OCI-LY3 (cell line): ENCODE data around the gene STAC2.

ENCODE experiments used
- H2AFZ ChIP-seq: fragments of 200-600, 300-600 bp; shearing (Covaris generic); 2 replicates; pipeline ENCODE4 v1.6.0; 2014; ENCODE audit warnings: antibody characterized with exemption, low read depth, low read length
- H3K27ac ChIP-seq: fragments of 200-600, 300-600 bp; sonication (generic); 2 replicates; pipeline ENCODE4 v1.5.1; 2014; ENCODE audit warnings: mild to moderate bottlenecking, low read length, moderate library complexity, mixed read lengths
- H3K27me3 ChIP-seq: fragments of 200-600, 300-600 bp; sonication (generic); 2 replicates; pipeline ENCODE4 v1.6.1; 2014; ENCODE audit warnings: low read depth, low read length, mixed read lengths
- H3K36me3 ChIP-seq: fragments of 200-600, 300-600 bp; sonication (generic); replicated peaks from 2 replicates; pipeline ENCODE3; 2014; ENCODE audit warnings: low read depth, low read length, mixed read lengths
- H3K4me1 ChIP-seq: fragments of 300-600, 200-600 bp; sonication (generic); 2 replicates; pipeline ENCODE4 v1.6.1; 2014; ENCODE audit warnings: low read length, mixed read lengths
- H3K4me2 ChIP-seq: fragments of 200-600, 300-600 bp; sonication (generic); 2 replicates; pipeline ENCODE4 v1.6.1; 2014; ENCODE audit warnings: low read length, mixed read lengths
- H3K4me3 ChIP-seq: fragments of 300-600, 200-600 bp; sonication (generic); 2 replicates; pipeline ENCODE4 v1.5.1; 2014; ENCODE audit warnings: antibody characterized with exemption, mild to moderate bottlenecking, low read length, moderate library complexity
- H3K79me2 ChIP-seq: fragments of 300-600, 200-600 bp; shearing (Covaris generic); 2 replicates; pipeline ENCODE4 v1.6.1; 2014; ENCODE audit warnings: mild to moderate bottlenecking, low read length, mixed read lengths
- H3K9ac ChIP-seq: fragments of 300-600, 200-600 bp; shearing (Covaris generic); 2 replicates; pipeline ENCODE4 v1.6.0; 2014; ENCODE audit warnings: mild to moderate bottlenecking, low read length, moderate library complexity
- H3K9me3 ChIP-seq: fragments of 200-600, 300-600 bp; shearing (Covaris generic); 2 replicates; pipeline ENCODE4 v1.6.1; 2014; ENCODE audit warnings: low read length, mixed read lengths; ENCODE audit not compliant: insufficient read depth
- H4K20me1 ChIP-seq: fragments of 200-600, 300-600 bp; sonication (generic); 2 replicates; pipeline ENCODE4 v1.6.1; 2016; ENCODE audit warnings: low read length, mixed read lengths; ENCODE audit not compliant: insufficient read depth
- EZH2phosphoT487 ChIP-seq: fragments of 200-600 bp; shearing (Covaris generic); IDR thresholded peaks from 2 replicates; pipeline ENCODE4 v1.6.1; 2018; ENCODE audit warnings: antibody characterized with exemption, mixed run types, low read depth
- TF ChIP-seq, protein P1 (sequence below): fragments of 200-600, 300-600 bp; sonication (generic); IDR thresholded peaks from 2 replicates; pipeline ENCODE4 v1.5.1; 2014; ENCODE audit warnings: antibody characterized with exemption, low read length, low read depth

The STAC2 gene

GRCh38 chr17:39167476-39167875 is 58.3 kb downstream of the STAC2 start:
- no peak for TF ChIP-seq EZH2phosphoT487
- TF ChIP-seq, protein P1, sequence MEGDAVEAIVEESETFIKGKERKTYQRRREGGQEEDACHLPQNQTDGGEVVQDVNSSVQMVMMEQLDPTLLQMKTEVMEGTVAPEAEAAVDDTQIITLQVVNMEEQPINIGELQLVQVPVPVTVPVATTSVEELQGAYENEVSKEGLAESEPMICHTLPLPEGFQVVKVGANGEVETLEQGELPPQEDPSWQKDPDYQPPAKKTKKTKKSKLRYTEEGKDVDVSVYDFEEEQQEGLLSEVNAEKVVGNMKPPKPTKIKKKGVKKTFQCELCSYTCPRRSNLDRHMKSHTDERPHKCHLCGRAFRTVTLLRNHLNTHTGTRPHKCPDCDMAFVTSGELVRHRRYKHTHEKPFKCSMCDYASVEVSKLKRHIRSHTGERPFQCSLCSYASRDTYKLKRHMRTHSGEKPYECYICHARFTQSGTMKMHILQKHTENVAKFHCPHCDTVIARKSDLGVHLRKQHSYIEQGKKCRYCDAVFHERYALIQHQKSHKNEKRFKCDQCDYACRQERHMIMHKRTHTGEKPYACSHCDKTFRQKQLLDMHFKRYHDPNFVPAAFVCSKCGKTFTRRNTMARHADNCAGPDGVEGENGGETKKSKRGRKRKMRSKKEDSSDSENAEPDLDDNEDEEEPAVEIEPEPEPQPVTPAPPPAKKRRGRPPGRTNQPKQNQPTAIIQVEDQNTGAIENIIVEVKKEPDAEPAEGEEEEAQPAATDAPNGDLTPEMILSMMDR: no peak
- Histone ChIP-seq H3K4me2 (no peak overlapping the region), H3K9ac (no peak overlapping the region), H4K20me1 (no peaks in the 10 kb centered on the region), H3K36me3 (no peaks in the 10 kb centered on the region), H3K4me3 (no peak overlapping the region), H2AFZ (no peak overlapping the region), H3K4me1 (no peaks in the 10 kb centered on the region), H3K27me3 (peaks cover 4% of the 10 kb centered on the region), H3K27ac (no peak overlapping the region), H3K9me3 (no peaks in the 10 kb centered on the region), H3K79me2 (no peaks in the 10 kb centered on the region)

GRCh38 chr17:39166437-39167335 is 59.1 kb downstream of the STAC2 start:
- Histone ChIP-seq H3K4me1 (no peaks in the 10 kb centered on the region), H3K9me3 (no peaks in the 10 kb centered on the region), H4K20me1 (no peaks in the 10 kb centered on the region), H3K79me2 (no peaks in the 10 kb centered on the region), H3K27me3 (peaks cover 4% of the 10 kb centered on the region), H3K9ac (no peak overlapping the region), H2AFZ (no peak overlapping the region), H3K27ac (no peak overlapping the region), H3K4me3 (no peak overlapping the region), H3K4me2 (no peak overlapping the region), H3K36me3 (no peaks in the 10 kb centered on the region)
- TF ChIP-seq EZH2phosphoT487: no peak
- TF ChIP-seq, protein P1: no peak

DNA sequence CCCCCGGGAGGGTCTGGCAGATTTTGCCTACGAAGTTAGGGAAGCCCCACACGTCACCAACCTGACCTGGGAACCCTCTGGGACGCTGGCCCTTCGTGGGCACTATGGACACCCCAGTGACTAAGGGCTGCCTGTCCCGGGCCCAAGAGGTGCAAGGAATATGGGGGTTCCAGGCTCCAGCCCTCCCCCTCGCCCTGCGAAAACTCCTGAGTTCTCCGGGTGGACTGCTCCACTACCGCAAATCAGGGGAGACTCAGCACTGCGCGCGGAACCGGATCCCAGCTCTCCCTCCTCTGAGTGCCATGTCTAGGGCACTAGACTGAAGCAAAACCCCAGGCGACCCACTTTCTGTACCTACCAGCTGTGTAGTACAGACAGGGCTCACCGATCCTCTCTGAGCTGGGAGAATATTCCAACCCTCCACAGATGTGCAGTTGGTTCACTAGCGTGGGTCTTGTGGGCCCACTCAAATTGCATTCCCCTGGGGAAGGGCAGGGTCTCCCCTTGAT is 59.9 kb downstream of the STAC2 start, which contains the start of gene ARL5C:
TSS of gene ARL5C (minus strand) at position 321 of the 509 bp plus-strand sequence. CDS start 401 bp downstream, outside the sequence.
- Histone ChIP-seq H3K9ac (no peak within 1 kb of the TSS), H3K36me3 (no peaks in the 10 kb centered on the region), H3K4me1 (no peaks in the 10 kb centered on the region), H3K27ac (no peak within 1 kb of the TSS), H3K79me2 (no peaks in the 10 kb centered on the region), H3K4me3 (no peak within 1 kb of the TSS), H3K27me3 (peaks cover 4% of the 10 kb centered on the region), H3K9me3 (no peaks in the 10 kb centered on the region), H4K20me1 (no peaks in the 10 kb centered on the region), H3K4me2 (no peak within 1 kb of the TSS), H2AFZ (no peak within 1 kb of the TSS)
- no peak for TF ChIP-seq EZH2phosphoT487
- TF ChIP-seq, protein P1: no peak

DNA sequence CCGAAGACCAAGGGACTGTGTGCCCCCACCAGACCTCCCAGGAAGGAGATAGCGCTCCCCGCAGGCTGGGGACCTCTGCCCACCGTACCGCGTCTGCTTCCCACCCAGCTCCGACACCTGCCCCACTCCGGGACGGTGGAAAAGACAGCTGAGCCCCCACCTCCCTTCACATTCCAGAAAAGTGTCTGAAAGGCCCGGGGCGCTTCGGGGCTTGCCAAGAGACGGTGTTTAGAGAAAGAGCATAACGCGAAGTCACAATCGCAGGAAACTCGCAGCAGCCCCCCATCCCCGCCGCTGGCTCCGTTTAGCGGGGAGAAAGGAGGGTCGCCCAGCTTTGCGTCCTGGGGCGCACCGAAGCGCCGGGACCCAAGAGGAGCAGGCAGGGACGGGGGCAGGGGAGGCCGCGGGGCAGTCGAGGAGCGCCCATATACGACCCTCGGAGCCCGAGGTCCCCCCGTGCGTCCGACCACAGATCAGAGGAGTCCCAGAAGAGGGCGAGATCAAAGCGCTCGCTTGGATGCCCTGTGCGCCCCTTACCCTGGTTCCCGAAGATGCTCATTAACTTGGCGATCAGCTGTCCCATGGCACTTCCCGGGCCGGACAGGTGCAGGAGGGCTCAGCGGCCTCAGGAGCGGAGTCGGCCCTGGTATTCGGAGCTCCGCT is 60.4 kb downstream of the STAC2 start:
- Histone ChIP-seq H3K4me1 (no peaks in the 10 kb centered on the region), H3K4me3 (no peak overlapping the region), H3K4me2 (no peak overlapping the region), H3K27ac (no peak overlapping the region), H3K79me2 (no peaks in the 10 kb centered on the region), H3K9me3 (no peaks in the 10 kb centered on the region), H3K36me3 (no peaks in the 10 kb centered on the region), H4K20me1 (no peaks in the 10 kb centered on the region), H3K9ac (no peak overlapping the region), H3K27me3 (peaks cover 4% of the 10 kb centered on the region), H2AFZ (no peak overlapping the region)
- TF ChIP-seq, protein P1: no peak
- TF ChIP-seq EZH2phosphoT487: no peak
